Upper lobe of left lung (tissue), 6 donors: ENCODE data around the gene PLPP7. TPM values are rescaled to one million over a fixed set of nuclear protein-coding genes. Genes with fewer than 3 reads are reported as not detected.

Experiments used
- ATAC-seq, 2 donors: fragments of 200-7000 bp; cut with Tn5 transposase; one replicate each; pipeline ENCODE4 v1.9.1; 2022; ENCODE audit warnings: mild to moderate bottlenecking in 2 of 2, moderate library complexity in 2 of 2; ENCODE audit not compliant: low FRiP score in 2 of 2
- DNase-seq, 2 donors: peaks; one replicate each; pipeline ENCODE4 v3.0.0-alpha.2; 2019 to 2020
- H3K27ac ChIP-seq, 4 donors: fragments of 200-600 bp; sonication (generic); one replicate each; pipeline ENCODE4 v1.5.1; 2016 to 2019
- H3K27me3 ChIP-seq, 4 donors: fragments of 200-600 bp; sonication (generic); one replicate each; pipeline ENCODE4 v1.5.1; 2017 to 2019
- H3K36me3 ChIP-seq, 4 donors: fragments of 200-600 bp; sonication (generic); one replicate each; pipeline ENCODE4 v1.5.1; 2016 to 2019
- H3K4me1 ChIP-seq, 4 donors: fragments of 200-600 bp; sonication (generic); one replicate each; pipeline ENCODE4 v1.5.1; 2018 to 2019
- H3K4me3 ChIP-seq, 4 donors: fragments of 200-600 bp; sonication (generic); one replicate each; pipeline ENCODE4 v1.5.1; 2017 to 2019; ENCODE audit warnings: mild to moderate bottlenecking in 2 of 4, moderate library complexity in 1 of 4
- H3K9me3 ChIP-seq, 4 donors: fragments of 200-600 bp; sonication (generic); one replicate each; pipeline ENCODE4 v1.5.1; 2018 to 2019
- EP300 ChIP-seq, 4 donors: sonication (generic); formaldehyde crosslinking; IDR thresholded peaks; one replicate each; pipeline ENCODE4 v1.5.1; 2017; ENCODE audit warnings: antibody characterized with exemption in 4 of 4, control low read depth in 2 of 4
- POLR2A ChIP-seq, 4 donors: fragments of 450-650 bp; IDR thresholded peaks; one replicate each; pipeline ENCODE4 v1.5.1; 2016 to 2017; ENCODE audit warnings: antibody characterized with exemption in 4 of 4, mild to moderate bottlenecking in 2 of 4
- POLR2AphosphoS5 ChIP-seq, 2 donors: sonication (generic); formaldehyde crosslinking; IDR thresholded peaks; one replicate each; pipeline ENCODE4 v1.5.1; 2017; ENCODE audit warnings: antibody characterized with exemption in 2 of 2
- WGBS, 2 donors: methylation state at CpG; one replicate each; pipeline ENCODE4 v1.1.5; 2017 to 2018; 5-methylcytosine and 5-hydroxymethylcytosine counted together
- total RNA-seq, 6 donors: library from RNA; depleted of rRNA in 4 of 6; stranded (reverse); fragments of >200 nt in 4 of 6; gene quantifications; one replicate each; pipeline versions ENCODE4 v1.1.0 to v1.2.1, GENCODE V29; 2016 to 2021
- TF ChIP-seq, protein P1 (sequence below), 6 experiments: fragments of 450-650 bp in 4 of 6; fragments of 200-600 bp in 2 of 6; sonication (generic) in 2 of 6; IDR thresholded peaks; one replicate each; pipeline ENCODE4 v1.5.1; 2016 to 2019; ENCODE audit warnings: antibody characterized with exemption in 6 of 6
- donor health status: DM: no; HTN: no; CAD: no; lungs with moderate emphysema.
- donor health status: DM: no; HTN: yes; CAD: no; lungs with severe emphysema.

Gene PLPP7
- total RNA-seq, 6 donors from 2014 or later = 0.76 to 3.2 (median 1.6) TPM

DNA sequence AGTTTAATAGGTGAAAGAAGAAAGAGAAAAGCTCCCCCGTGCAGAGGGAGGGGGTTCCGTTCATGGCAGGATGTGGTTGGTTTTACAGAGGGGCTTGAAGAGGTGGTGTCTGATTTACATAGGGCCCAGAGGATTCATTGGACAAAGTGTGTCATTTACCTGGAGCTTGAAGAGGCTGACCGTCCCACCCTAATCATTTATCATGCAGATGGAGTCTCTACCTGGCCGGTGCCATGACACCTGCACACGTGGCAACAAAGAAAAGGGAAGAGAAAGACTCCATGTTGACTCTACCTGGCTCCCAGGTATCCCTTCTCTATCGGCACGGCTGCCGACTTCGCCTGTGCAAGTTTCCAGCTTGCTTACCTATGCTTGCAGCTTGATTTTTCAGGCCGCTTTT lies 69.0 kb downstream of the PLPP7 start:
- WGBS, 2 donors = 80 to 82% methylated on average over 10 of the region's 10 CpGs
- Histone ChIP-seq H3K4me3 (no peak overlapping the region), H3K36me3 (no peaks in the 10 kb centered on the region), H3K27ac (no peak overlapping the region), H3K4me1 (peaks cover 0 to 12% (median 6%) of the 10 kb centered on the region in 4 donors), H3K9me3 (no peaks in the 10 kb centered on the region), H3K27me3 (no peaks in the 10 kb centered on the region)
- no peak for DNase-seq
- no peak for ATAC-seq
- no peak for TF ChIP-seq POLR2A (IDR thresholded peaks at IDR 0.05)
- TF ChIP-seq EP300 (IDR thresholded peaks at IDR 0.05) = no peak
- TF ChIP-seq, protein P1, sequence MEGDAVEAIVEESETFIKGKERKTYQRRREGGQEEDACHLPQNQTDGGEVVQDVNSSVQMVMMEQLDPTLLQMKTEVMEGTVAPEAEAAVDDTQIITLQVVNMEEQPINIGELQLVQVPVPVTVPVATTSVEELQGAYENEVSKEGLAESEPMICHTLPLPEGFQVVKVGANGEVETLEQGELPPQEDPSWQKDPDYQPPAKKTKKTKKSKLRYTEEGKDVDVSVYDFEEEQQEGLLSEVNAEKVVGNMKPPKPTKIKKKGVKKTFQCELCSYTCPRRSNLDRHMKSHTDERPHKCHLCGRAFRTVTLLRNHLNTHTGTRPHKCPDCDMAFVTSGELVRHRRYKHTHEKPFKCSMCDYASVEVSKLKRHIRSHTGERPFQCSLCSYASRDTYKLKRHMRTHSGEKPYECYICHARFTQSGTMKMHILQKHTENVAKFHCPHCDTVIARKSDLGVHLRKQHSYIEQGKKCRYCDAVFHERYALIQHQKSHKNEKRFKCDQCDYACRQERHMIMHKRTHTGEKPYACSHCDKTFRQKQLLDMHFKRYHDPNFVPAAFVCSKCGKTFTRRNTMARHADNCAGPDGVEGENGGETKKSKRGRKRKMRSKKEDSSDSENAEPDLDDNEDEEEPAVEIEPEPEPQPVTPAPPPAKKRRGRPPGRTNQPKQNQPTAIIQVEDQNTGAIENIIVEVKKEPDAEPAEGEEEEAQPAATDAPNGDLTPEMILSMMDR (IDR thresholded peaks at IDR 0.05) = no peak
- no peak for TF ChIP-seq POLR2AphosphoS5 (IDR thresholded peaks at IDR 0.05)

Other genes with a start within 250 kb of the PLPP7 start
- 10 to 100 TPM in 3 of 6 donors, 1 to 10 TPM in 3; 3.8 to 21.4 (median 10.5) TPM for gene AIF1L, start 193.2 kb upstream of the PLPP7 start, total RNA-seq
- 100 to 1,000 TPM in 1 of 6 donors, 10 to 100 TPM in 5; 35.3 to 113 (median 44.3) TPM for gene NUP214, start 164.1 kb upstream of the PLPP7 start, total RNA-seq
- 10 to 100 TPM in 2 of 6 donors, 1 to 10 TPM in 4; 4.5 to 19.1 (median 9.3) TPM for gene FAM78A, start 13.2 kb upstream of the PLPP7 start, total RNA-seq
- gene PRRC2B, start 104.4 kb downstream of the PLPP7 start, total RNA-seq = 100 to 1,000 TPM; 114 to 348 (median 186) TPM
- 10 to 100 TPM; 24.7 to 55.5 (median 27.2) TPM for gene POMT1, start 213.2 kb downstream of the PLPP7 start, total RNA-seq
- gene UCK1, start 241.5 kb downstream of the PLPP7 start, total RNA-seq = 10 to 100 TPM; 27.8 to 36.7 (median 29.4) TPM